RCC 7860 (cell line): ENCODE results near the gene ATP9A.
"Not testable (repeated sequence)": the region's sequence is repeated elsewhere in the genome, so short reads cannot be mapped to it uniquely, and the experiment has no call there.

ENCODE experiments used
- DNase-seq: peaks from one replicate; pipeline ENCODE4 v3.0.0-alpha.2; 2015; ENCODE audit warnings: low spot score
- FAIRE-seq: peaks from 2 replicates; lab custom pipeline; 2012; peaks lifted over from hg19 to GRCh38; lab: Jason Lieb, UNC

The ATP9A gene, protein sequence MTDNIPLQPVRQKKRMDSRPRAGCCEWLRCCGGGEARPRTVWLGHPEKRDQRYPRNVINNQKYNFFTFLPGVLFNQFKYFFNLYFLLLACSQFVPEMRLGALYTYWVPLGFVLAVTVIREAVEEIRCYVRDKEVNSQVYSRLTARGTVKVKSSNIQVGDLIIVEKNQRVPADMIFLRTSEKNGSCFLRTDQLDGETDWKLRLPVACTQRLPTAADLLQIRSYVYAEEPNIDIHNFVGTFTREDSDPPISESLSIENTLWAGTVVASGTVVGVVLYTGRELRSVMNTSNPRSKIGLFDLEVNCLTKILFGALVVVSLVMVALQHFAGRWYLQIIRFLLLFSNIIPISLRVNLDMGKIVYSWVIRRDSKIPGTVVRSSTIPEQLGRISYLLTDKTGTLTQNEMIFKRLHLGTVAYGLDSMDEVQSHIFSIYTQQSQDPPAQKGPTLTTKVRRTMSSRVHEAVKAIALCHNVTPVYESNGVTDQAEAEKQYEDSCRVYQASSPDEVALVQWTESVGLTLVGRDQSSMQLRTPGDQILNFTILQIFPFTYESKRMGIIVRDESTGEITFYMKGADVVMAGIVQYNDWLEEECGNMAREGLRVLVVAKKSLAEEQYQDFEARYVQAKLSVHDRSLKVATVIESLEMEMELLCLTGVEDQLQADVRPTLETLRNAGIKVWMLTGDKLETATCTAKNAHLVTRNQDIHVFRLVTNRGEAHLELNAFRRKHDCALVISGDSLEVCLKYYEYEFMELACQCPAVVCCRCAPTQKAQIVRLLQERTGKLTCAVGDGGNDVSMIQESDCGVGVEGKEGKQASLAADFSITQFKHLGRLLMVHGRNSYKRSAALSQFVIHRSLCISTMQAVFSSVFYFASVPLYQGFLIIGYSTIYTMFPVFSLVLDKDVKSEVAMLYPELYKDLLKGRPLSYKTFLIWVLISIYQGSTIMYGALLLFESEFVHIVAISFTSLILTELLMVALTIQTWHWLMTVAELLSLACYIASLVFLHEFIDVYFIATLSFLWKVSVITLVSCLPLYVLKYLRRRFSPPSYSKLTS

GRCh38 chr20:51767867-51768758, at the start of gene ATP9A:
Gene ATP9A, minus strand, starts transcription at chr20:51768390. Its CDS starts 21 bp downstream, at chr20:51768369.
- DNase-seq (no peak), FAIRE-seq (no peak)

- DNase-seq, FAIRE-seq: not testable (repeated sequence)
Measured at GRCh38 chr20:51816856-51817255, 48.7 kb upstream of the ATP9A start.

DNA sequence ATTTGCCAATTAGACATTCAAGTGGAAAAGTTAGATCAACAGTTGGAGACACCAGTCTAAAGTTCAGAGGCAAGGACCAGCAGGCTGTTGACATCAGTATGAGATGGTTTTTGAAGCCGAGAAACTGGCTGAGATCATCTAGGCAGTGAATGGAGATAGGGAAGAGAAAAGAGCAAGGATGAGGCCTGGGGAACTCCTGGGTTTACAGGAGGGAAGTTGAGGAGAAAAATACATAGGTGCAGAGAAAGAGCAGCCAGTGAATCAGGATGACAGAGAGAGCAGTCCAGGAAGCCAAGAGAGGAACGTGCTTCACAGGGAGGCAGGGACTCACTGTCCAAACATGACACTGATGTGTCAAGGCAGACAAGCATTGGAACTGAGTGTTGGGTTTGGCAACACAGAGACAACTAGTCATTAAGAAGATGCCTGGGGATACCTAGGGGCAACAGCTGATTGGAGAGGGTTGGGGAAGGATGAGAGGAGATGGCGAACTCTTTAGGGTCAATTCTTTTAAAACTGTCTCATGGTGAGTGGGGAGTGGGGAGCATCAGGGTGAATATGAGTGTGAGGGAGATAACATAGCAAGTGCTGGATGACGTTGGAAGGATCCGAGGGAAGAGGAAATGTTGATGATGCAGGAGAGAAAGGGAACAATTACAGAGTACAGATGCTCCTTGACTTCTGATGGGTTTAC, 47.3 kb upstream of the ATP9A start:
- DNase-seq (no peak), FAIRE-seq (no peak)

DNA sequence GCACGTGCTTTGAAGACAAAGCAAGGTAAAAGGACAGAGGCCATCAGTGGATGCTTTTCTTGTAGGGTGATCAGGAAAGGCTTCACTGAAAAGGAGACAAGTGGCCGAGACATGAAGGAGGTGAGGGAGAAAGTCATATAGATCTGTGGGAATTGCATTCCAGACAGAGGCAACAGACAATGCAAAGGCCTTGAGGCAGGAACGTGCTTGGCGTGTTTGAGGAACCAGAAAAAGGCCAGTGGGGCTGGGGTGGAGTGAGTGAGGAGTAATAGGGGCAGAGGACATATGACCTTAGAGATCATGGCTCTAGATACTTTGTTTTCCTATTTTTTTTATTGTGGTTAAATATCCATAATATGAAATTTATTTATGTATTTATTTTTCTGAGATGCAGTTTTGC, 44.7 kb upstream of the ATP9A start:
- FAIRE-seq: no peak
- DNase-seq: no peak

DNA sequence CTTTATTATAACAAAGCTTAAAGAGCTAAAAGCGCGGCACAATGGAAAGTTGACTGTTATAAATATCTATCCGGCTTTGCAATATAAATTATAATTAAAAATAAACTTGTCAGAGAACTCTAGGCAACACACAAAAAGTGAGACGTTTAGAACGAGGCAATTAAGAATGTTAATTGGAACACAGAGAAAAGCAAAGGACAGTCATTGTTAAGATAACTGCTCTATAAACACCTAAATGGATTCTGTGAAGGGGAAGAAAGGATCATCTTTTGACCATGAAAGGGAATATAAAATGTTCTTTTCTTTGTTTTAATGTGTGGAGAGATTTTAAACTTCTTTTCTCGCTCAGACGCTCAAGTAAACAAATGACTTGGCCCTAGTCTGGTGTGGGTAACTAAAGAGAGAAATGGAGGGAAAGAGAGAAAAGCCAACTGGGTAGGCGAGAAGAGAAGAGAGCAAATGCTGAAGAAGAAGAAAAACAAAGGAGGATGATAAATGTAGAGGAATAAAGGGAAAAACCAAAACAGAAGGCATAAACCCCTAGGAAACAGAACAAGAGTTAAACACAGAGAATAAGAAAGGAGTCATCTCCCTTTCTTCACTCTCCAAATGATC, 43.4 kb upstream of the ATP9A start:
- no peak for FAIRE-seq
- no peak for DNase-seq

GRCh38 chr20:51811042-51811355, 42.8 kb upstream of the ATP9A start:
- DNase-seq: no peak
- no peak for FAIRE-seq

- no peak for FAIRE-seq
- DNase-seq: no peak
Measured at GRCh38 chr20:51810155-51811041, 42.2 kb upstream of the ATP9A start.

- no peak for DNase-seq
- no peak for FAIRE-seq
Measured at GRCh38 chr20:51807720-51808250, 39.6 kb upstream of the ATP9A start.

DNA sequence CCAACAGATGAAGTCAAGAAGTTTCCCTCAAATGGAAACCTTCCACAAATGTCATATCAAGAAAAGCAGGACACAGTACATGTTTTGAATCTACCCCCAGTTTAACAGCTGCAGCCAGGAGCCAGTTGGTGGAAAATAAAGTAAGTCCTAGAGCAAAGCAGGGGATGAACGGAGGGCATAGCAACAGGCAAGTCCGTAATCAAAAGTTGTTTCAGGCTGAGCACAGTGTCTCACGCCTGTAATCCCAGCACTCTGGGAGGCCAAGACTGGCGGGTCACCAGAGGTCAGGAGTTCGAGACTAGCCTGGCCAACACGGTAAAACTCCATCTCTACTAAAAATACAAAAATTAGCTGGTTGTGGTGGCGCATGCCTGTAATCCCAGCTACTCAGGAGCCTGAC, 36.6 kb upstream of the ATP9A start:
- DNase-seq: no peak
- no peak for FAIRE-seq

DNA sequence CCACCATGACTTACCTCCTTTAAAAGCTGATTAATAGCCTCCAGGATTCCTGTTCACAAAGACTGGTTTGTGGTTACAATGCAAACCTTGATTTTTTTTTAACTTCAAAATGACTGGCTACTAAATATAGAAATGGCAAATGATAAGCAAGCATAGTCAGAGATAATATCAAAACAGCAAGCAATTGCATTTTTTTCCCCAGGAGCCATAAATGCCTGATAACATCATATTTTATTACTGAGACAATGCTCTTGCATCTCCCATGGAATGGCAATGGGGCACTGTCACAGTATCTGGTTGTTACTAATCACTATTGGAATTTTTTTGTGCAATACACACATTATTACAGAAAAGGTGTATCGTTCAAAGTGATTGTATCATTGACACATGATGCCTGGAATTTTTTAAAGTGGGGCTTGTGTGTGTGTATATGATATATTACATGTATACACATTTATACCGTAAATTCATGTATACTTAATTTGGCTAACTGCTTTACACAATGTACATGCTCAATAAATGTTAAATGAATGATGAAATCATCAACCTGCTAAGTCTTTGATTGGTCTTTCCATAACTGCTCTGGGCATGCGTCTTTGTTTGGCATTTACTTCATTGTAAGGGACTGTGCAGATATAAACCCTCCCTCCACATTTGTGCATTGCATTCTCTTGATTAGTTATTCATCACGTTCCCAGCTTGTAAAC, 35.1 kb upstream of the ATP9A start:
- FAIRE-seq (no peak), DNase-seq (no peak)

DNA sequence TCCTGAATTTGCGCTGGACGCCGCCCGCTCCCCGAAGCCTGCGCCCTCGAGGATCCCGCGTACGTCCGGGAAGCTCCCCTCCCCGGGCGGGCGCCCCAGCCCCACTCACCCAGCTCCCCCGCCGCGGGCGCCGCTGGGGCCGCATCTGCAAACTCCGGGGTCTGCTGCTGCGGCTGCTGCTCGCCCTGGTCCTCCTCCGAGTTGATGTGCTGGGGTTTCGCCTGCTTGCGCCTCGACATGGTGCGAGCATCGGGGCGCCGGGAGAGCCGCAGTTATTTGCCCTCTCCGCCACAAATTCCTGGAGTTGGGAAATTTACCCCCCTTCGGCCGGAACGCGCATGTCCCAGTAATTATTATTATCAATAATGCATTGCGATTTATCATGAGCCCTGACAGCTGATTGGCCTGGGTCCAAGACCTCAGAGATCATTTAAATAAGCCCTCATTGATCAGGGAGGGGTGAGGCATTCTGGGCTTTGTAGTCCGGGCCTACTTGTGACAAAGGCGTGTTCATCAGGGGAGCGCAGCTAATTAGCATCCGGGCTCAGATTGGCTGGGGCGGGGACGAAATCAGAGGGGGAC, 34.1 kb upstream of the ATP9A start, which contains the start of gene SALL4:
Gene SALL4 (minus strand): TSS at position 352 of the 582 bp plus-strand sequence. CDS start 113 bp downstream, at position 239.
- DNase-seq: no peak
- no peak for FAIRE-seq

GRCh38 chr20:51801823-51802123, 33.6 kb upstream of the ATP9A start:
- FAIRE-seq: no peak
- no peak for DNase-seq

- DNase-seq (no peak), FAIRE-seq (no peak)
Measured at GRCh38 chr20:51801122-51801822, 33.1 kb upstream of the ATP9A start.

GRCh38 chr20:51800872-51801121, 32.6 kb upstream of the ATP9A start:
- DNase-seq (no peak), FAIRE-seq (no peak)

- FAIRE-seq: no peak
- no peak for DNase-seq
Measured at GRCh38 chr20:51800060-51800871, 32.1 kb upstream of the ATP9A start.

DNA sequence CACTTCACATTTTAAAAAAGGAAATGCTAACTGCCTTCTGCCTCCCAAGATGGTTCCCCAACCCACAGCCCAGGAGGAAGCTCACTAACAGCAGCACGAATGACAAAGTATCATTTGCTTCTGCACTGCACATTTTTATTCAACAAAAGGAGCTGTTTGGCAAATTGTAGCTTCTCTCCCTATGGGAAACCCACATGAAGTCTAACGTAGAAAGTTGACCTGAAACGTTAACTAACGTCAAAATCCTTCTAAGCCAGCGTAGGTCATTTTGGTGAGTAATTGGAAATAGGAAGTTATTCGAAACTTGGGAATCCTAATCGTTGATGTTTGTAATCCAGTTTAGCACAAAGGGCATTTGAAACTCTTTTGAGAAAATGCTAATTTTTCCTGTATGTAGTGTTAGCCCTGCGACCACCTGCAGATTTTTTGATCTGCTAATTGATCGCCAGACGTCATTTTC, 31.2 kb upstream of the ATP9A start:
- no peak for DNase-seq
- FAIRE-seq: no peak
